ENCODE measurements around the gene CMIP.

DNA sequence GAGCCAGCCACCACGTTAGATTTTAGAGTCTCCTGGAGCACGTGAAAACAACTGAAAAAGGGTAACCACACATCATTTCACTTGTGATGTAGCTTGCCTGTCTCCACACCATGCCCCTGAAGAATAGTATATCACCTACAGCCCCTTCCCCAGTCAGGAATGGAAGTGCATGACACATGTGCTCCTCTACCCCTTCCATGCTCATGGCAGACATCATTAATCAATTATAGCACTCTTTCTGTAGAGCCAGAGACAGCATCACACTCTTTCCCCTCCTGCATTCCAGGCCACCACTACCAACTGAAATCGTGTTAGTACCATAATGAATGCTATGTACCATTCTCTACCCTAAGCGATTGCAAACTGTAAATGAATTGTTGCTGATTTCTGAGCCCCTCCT is 221.0 kb downstream of the CMIP start:
- TF ChIP-seq, protein P1, sequence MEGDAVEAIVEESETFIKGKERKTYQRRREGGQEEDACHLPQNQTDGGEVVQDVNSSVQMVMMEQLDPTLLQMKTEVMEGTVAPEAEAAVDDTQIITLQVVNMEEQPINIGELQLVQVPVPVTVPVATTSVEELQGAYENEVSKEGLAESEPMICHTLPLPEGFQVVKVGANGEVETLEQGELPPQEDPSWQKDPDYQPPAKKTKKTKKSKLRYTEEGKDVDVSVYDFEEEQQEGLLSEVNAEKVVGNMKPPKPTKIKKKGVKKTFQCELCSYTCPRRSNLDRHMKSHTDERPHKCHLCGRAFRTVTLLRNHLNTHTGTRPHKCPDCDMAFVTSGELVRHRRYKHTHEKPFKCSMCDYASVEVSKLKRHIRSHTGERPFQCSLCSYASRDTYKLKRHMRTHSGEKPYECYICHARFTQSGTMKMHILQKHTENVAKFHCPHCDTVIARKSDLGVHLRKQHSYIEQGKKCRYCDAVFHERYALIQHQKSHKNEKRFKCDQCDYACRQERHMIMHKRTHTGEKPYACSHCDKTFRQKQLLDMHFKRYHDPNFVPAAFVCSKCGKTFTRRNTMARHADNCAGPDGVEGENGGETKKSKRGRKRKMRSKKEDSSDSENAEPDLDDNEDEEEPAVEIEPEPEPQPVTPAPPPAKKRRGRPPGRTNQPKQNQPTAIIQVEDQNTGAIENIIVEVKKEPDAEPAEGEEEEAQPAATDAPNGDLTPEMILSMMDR (IDR thresholded peaks at IDR 0.05): no peak
- TF ChIP-seq EZH2 (IDR thresholded peaks at IDR 0.05): no peak

Measured in neural progenitor cell (in vitro differentiated cells).